HG02798 (cell line): ENCODE results near the gene VAV2.
"Not testable (repeated sequence)": the region's sequence is repeated elsewhere in the genome, so short reads cannot be mapped to it uniquely, and the experiment has no call there.

Source experiments
- ATAC-seq: cut with Tn5 transposase; IDR thresholded peaks from one replicate; pipeline ENCODE4 v1.9.1; 2021; ENCODE audit warnings: mild to moderate bottlenecking; ENCODE audit not compliant: unreplicated experiment, poor library complexity

VAV2 gene

DNA sequence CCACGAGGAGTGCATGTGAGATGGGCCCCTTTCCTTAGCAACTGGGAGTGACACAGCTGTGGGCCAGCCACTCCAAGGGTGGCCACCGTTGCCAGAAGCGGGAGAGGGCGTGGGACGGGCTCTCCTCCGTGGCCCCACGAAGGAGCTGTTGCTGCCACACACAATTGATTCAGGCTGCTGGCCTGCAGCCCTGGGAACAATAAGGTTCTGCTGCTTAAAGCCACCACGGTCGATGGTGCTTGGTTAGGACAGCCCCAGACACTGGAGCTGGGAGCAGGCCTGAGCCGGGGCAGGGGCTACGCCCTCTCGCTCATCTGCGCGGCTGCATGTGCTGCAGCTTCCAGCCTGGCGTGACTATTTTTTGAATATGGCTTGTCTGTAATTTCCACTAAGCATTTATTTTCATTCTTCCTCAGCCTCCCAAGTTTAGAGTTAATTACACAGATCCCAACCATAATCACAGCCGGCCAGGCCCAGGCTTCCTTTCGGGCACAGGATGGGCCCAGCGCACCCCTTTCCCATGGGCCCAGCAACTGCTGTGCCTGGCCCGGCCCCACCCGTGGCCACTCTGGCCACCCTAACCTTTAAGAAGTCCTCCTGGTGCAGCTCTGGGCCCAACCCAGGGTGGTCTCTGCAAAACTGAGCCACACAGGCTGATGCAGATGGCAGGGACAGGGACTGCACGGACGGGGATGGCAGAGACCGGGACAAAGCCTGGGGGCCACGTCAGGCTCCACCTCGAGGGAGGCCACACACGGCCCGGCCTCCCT lies 49.7 kb downstream of the VAV2 start:
- ATAC-seq: no peak

DNA sequence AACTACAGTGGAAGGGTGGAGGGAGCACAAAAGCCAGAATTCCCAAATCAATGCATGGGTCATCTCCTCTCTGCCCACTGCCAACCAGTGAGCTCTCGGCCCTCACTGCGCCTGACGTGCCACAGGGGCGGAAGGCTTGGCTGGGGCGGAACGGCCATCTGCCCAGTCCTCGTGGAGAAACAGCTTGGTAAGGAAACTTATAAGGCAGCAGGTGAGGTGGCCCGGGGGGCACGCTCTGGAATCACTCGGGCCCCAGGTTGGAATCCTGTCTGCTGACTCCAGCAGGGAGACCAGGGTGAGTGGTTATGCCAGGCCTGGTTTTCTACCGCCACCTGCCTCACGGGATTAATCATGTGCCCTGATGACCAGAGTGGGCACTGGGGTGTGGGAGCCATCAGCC lies 52.3 kb downstream of the VAV2 start:
- ATAC-seq: no peak

DNA sequence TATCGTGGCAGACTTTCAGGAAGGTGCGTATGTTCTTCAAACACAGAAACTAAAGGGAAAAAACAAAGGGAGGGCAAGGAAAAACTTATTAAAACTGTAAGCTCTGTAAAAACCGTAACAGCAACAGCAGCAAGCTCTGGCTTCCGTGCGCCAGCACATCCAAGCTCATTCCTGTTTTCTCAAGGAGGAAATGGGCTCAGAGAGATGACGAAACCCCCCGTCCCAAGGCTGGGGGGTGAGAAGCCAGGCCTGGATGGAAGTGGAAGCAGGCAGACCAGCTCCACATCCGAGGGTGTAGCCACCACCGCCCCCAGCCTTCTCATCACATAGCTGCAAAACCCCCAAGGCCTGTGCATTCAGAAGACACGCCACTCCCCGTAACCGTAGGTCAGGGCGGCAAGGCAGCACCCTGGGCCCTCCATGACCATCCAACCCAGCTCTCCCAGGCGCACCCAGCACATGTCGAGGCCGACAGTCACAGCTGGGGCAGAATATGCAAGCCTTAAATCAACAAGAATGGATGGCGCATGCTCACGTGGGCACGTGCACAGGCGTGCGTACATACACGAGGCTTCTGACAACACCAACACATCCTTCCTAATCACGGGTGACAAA lies 52.8 kb downstream of the VAV2 start:
- ATAC-seq: no peak

DNA sequence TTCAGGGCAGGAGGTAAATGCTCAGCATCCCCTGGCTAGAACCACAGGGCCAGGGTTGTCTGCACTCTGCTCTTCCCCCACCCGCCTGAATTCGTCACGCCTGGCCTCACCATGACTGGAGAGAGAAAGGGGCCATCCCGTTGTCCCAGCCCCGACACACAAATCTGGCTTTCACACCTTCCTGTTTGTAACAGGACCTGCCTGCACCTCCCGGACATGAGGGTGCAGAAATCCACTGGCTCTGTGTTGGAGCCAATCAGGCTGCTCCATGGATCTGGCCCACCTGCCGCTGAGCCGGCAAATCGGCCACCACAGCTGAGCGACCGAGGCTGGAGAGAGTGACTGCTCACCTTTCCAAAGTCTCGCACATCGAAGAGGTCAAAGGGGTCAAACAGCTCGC lies 53.4 kb downstream of the VAV2 start:
- no peak for ATAC-seq

DNA sequence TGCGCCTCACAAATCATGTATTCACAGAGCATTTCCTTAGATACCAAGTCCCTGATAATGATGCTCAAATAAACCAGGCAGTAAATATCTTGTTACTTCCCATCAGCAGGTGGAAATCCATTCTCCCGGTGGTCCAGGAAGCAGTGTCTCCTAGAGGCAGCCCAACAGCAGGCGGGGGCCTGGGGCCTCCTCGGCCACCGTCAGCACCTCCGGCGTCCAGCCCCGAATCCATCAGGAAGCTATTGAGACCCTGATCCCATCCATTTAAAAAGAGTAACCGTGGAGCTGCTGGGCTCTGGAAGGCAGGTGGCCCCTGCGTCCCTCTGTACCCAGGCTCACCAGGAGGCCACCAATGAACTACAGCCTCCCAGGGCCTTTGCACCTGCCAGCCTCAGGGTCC lies 54.0 kb downstream of the VAV2 start:
- no peak for ATAC-seq

DNA sequence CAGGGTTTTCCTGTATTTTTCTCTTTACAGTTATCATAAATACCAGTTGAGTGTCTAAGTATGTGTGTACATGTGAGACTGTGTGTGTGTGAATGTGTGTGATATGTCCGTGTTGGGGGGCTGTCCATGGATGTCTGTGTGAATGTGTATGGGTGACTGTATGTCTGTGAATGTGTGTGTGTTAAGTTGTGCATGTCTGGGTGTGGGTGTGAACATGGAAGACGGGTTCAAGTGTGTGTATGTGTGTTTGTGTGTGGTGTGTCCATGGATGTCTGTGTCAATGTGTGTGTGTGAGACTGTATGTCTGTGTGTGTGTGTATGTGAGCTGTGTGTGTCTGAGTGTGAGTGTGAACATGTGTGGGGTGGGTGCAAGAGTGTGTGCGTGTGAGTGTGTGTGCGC lies 55.0 kb downstream of the VAV2 start:
- no peak for ATAC-seq

DNA sequence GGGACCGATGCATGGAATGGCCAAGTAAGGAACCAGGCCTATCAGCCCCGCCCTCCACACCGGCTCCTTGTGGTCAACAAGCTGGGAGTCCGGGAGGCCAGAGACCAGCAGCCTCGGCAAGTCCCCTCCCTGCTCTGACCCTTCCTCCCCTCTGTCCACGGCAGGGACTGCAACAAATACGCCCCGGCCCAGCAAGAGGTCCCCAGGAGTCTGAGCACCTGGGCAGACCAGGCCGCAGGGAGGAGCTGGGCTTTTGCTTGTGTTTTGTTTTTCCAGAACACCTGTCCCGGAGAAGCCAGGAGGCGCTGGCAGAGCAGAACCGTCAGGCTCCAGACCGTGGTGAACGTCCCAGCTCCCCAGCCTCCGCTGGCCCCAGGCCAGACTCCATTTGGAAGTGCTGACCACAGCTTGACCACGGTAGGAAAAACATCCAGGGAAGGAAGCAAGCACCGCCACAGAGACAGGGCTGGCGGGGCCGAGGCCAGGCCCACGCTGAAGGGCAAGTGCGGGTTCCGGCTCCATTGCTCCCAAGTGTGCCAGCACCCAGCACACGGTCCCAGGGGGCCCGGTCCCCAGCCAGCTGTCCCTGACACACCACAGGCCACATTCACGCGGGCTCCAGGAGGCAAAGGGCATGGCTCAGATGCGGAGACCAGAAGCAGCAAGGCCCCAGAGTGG lies 56.7 kb downstream of the VAV2 start:
- no peak for ATAC-seq

DNA sequence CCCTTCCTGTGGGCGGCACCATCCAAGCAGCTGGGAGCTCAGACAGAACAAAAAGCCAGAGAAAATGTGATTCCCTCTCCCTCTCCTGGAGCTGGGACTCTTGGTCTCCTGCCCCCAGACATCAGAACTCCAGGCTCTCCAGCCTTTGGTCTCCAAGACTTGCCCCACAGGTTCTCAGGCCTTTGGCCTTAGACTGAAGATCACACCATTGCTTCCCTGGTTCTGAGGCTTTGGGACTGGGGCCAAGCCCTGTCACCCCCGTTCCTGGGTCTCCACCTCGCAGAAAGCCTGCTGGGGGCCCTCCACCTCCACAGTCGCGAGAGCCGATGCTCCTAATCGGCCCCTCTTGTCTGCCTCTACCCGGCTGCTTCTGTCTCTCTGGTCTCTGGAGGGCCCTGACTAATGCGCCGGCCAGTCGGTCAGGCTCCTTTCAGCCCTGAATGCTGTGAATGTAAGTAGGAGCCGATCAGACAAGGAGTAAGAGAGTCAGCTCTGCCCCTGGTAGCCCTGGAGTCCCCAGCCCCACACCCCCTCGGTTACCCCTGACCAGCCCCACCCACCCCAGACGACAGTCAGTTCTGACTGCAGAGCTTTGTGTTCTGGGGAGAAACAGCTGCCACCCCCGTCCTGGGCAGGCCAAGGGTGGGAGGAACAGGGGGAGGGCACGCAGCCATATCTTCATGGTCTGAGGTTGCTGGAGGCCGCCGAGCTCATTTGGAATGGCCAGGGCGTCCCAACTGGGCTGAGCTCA lies 57.5 kb downstream of the VAV2 start:
- no peak for ATAC-seq

DNA sequence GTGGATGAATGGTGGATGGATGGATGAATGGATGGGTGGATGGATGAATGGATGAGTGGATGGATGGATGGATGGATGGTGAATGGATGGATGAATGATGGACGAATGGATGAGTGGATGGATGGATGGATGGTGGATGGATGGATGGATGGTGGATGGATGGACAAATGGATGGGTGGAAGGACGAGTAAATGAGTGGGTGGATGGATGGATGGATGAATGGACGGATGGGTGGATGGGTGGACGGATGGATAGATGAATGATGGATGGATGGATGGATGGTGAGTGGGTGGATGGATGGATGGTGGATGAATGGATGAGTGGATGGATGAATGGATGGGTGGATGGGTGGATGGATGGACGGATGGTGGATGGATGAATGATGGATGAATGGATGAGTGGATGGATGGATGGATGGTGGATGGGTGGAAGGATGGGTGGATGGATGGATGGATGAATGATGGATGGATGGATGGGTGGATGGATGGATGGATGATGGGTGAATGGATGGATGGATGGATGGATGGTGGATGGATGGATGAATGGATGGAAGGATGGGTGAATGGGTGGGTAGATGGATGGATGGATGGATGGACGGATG lies 58.6 kb downstream of the VAV2 start:
- no peak for ATAC-seq

DNA sequence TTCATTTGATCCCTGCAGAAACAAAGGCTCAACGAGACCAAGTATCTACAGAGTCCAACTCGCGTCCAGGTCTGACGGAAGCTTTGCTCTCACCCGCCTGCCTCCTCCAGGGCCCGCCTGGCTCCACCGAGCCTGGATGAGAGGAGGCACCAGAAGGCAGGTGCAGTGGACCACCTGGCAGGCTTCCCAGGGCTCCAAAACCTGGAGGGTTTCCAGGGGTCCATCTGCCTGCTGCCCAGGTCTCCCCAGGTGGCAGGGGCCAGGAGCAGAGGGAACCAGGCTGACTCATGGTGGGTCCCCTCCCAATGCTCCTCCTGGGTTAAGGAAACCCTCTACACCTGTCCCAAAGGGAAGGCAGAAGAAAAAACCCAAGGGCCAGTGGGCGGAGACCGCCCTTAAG lies 59.5 kb downstream of the VAV2 start:
- ATAC-seq: no peak

DNA sequence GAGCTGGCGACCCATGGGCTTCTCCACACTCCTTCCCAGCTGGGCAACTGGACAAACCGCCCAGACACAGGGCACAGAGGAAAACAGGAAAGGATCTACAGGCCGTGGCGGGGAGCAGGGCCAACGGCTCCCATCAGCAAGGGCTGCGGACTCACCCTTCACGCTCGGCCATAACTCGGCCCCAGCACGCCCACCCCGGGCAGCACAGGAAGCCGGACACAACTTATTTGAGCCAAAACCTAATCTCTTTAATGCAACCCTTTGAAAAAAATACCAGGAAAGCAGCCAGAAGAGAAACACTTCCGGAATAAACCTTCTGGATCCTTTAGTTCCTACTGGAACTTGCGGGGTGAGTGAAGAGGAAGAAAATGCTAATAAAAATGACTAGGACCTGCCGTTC lies 59.9 kb downstream of the VAV2 start:
- no peak for ATAC-seq

DNA sequence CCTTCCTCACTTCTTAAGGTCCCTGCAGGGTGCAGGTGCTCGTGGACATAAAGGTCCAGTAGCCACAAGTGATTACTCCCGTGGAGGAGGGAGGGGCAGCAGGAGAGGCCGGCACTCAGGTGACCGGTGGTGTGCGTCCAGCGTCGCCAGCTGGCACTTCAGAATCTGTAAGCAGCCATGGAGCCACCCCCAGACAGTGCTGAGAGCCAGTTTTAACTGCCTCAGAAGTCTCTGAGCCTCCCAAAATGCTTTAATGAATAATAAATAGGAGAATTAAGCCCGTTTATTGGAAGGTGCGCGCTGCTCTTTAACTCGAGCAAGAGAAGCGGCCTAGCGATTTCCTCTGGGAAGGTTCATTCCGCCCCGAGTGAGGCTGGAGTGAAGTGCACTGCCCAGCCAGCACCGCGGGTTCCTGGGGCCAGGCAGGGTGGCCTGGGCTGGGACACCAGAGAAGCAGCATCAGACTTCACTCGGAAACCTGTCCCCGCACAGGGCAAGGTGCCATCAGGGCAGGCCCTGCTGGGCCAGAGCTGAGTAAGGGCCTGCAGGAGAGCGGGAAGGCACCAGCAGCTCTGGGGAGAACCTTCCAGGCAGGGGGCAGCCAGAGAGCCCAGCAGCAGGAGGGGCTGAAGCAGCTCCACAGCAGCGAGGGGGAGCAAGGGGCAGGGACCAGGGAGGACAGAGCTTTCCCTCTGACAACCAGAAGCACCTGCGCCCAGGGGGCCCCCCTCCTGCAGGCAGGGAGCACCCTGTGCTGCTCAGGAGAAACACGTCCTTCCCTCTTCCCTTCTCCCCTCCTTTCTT lies 61.2 kb downstream of the VAV2 start:
- ATAC-seq: no peak

DNA sequence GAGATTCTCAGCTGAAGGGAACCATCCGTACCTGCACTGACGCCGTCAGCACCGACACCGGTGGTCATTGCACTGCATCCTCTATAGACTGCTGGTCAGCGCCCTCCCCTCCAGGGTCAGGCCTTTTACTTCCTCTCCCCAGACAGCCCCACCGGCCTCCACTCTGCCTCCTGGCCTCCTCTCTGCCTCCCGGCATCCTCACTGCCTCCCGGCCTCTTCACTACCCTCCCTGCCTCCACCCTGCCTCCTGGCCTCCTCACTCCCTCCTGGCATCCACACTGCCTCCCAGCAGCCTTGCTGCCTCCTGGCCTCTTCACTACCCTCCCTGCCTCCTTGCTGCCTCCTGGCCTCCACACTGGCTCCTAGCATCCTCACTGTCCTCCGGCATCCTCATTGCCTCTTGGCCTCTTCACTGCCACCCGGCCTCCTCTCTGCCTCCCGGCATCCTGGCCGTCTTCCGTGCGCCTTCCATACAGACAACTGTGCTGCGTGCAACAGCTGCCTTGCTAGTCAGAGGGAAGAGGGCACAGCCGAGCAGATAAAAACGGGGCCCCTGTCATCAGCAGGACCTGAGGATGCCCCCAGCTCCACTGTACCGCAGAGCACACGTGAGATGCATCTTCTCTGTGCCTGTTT lies 62.0 kb downstream of the VAV2 start:
- no peak for ATAC-seq

DNA sequence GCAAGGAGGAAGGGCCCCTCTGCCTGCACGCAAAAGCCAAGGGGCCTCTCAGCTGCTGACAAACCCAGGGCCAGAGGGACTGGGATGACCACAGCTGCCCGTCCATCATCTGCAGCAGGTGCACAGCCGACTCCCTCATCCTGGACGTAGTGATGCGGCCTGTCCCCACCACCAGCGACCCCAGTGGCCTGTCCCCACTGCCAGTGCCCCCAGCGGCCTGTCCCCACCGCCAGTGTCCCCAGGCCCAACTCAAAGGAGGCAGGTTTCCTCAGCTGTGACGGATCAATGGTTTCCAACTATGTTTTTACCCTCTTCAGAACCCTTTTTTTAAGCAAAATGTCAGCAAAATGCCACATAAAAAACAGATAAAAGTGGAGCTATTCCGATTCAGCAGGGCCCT lies 62.5 kb downstream of the VAV2 start:
- ATAC-seq: no peak

DNA sequence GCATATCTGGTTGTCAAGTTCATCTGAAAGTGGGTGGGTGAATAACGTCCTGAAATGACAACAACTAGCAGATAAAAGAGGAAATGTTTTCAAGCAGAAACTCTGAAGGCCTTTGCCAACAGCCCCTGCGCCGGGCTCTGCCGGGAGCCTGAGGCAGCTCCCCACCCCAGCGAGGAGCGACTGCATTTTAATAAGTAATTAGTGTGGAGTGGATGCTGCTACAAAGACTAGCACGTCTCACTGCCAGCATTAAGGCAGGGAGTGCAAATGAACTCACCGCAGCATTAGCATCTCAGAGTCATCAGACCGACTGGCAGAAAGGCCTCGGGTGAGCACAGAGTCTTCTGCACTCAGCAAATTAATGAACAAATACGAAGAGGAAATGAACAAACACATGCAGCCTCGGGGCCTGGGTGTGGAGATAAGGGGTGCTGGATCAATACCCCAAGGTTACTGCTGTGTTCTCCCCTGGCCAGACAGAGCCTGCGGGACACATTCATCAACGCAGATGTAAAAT lies 63.8 kb downstream of the VAV2 start:
- ATAC-seq: no peak

DNA sequence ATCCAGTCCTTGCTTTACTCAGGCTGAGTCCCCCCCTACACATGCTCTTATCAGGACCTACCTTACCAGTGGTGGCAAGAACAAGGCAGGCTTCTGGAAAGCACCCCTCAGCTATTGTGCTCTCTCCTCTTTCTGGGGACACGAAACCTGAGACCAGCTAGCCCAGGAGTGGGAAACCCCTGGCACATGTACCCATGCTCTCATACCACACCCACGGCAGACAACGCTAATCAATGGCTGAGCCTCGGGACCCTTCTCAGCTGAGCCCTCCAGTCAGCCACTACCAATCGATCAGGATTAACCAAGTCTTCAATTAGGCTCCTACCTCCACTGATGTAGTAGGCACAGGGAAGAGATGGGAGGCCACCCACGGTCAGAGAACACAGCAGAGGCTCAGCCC lies 65.1 kb downstream of the VAV2 start:
- ATAC-seq: no peak

DNA sequence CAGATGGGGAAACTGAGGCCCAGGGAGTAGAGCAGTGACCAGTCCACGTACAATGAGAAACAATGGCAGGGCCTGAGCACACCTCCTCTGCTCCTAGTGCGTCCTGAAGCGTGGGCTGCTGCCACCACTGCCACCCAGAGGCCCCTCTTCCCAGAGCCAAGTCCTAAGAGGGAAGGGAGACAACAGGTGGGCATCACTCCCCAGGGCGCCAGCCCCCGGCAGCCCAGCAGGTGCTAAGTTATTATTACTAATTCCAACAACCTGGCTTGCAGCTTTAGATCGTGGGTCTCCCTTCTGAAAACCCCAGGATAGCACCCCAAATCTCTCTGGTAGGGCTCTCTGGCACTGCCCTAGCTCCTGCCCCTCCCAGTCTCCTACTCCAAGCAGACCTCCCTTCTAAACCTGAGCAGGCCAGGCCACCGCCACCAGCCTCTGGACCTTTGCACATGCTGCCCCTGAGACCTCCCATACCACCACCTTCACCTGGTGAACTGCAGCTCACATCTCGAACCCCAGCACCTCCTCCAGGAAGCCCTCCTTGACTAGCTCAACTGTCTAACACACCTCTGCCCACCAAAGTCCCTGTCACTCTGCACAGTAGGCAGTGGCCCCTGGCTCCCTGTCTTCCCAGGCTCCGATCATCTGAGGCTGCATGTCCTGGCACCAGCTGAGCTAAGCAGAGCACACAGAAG lies 65.8 kb downstream of the VAV2 start:
- ATAC-seq: no peak

DNA sequence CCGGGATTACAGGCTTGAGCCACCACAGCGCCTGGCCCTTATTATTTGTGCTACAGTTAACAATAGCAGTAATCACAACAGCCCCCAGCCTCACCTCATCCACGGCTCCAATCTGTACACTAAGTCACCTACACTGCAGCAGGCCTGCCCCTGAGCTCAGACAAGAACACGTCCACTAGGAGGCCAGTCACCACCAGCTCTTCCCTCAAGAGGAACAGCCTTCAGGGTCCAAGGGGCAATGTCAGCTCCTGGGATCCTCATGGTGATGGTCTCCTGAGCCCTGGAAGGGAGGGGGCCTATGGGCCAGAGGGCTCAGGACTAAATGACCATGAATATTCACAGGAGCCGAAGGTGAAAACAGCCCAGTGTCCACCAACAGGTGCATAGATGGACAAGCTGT lies 67.7 kb downstream of the VAV2 start:
- ATAC-seq: no peak

DNA sequence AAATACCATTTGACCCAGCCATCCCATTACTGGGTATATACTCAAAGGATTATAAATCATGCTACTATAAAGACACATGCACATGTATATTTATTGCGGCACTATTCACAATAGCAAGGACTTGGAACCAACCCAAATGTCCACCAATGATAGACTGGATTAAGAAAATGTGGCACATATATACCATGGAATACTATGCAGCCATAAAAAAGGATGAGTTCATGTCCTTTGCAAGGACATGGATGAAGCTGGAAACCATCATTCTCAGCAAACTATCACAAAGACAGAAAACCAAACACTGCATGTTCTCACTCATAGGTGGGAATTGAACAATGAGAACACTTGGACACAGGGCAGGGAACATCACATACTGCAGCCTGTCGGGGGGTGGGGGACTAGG lies 68.5 kb downstream of the VAV2 start:
- not testable (repeated sequence) for ATAC-seq
